SKM-1 (cell line): ENCODE data around the gene TCF7L1.
"Not testable (repeated sequence)": the region's sequence is repeated elsewhere in the genome, so short reads cannot be mapped to it uniquely, and the experiment has no call there.

Experiments used
- DNase-seq: peaks from one replicate; lab custom pipeline; 2025; ENCODE audit not compliant: unreplicated experiment; lab: John Stamatoyannopoulos, UW

TCF7L1 gene

DNA sequence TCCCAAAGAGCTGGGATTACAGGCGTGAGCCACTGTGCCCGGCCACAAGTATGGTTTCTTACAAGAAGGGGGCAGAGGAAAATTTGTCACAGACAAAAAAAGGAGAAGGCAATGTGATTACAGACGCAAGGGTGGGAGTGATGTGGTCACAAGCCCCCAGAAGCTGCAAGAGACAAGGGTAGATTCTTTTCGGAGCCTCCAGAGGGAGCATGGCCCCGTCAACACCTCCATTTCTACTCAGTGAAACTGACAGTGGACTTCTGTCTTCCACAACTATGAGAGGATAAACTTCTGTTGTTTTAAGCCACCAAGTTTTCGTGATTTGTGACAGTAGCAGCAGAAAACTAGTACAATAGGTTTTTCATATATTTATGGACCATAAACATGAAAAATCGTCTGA lies 2.1 kb upstream of the TCF7L1 start:
- DNase-seq = no peak

DNA sequence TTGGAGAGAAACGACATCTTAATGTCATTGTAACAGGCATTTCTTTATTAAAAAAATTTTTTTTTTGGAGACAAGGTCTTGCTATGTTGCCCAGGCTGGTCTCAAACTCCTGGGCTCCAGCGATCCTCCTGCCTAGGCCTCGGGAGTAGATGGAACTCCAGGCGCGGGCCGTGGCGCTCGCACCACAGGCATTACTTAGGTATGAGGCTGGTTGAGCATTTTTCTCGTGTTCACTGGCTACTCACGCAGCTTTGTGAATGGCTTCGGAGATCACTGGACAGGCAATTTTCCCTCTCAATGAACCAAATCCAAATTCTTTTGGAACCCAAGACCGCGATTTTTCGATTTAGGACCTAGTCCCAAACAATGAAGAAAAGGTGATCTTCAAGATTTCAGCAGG lies 795 bp upstream of the TCF7L1 start:
- DNase-seq = no peak

DNA sequence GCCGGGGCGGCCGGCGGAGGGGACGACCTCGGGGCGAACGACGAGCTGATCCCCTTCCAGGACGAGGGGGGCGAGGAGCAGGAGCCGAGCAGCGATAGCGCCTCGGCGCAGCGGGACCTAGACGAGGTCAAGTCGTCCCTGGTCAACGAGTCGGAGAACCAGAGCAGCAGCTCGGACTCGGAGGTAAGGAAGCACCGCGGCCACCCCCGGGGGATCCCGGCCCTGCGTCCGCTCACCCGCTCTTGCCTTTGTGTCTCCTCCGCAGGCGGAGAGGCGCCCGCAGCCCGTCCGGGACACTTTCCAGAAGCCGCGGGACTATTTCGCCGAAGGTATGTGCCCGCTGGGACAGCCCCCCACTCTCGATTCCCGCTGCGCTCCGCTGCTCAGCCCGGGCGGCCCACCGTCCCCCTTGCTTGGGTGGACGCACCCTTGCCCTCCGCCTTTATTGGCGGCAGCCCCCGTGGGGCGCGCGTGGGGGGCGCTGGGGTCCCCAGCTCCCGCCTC lies 611 bp downstream of the TCF7L1 start:
- no peak for DNase-seq

DNA sequence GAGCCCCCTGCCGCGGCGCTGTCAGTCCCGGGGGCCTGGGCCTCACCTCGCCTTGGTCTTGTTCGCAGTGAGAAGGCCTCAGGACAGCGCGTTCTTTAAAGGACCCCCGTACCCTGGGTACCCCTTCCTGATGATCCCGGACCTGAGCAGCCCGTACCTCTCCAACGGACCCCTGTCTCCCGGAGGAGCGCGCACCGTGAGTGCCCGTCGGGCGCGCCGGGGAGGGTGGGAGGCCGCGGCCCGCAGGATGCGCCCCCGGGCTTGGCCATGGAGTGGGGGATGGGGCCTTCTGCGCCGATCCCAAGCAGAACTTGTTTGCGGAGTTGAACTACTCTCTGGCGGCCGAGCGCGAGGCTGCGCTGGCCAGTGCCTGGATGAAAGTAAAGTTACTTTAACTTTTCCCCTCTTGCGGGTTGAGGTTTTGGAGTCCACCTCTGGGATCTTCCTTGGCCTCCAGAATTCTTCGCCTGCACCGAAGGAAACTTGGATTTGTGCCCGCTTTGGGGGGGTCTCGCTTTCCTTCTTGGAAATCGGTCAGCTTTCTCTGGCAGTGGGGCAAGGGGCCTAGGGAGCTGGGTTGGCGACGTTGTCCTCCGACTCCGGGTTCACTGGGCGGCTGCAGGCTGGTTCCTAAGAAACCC lies 1.2 kb downstream of the TCF7L1 start:
- DNase-seq = no peak

DNA sequence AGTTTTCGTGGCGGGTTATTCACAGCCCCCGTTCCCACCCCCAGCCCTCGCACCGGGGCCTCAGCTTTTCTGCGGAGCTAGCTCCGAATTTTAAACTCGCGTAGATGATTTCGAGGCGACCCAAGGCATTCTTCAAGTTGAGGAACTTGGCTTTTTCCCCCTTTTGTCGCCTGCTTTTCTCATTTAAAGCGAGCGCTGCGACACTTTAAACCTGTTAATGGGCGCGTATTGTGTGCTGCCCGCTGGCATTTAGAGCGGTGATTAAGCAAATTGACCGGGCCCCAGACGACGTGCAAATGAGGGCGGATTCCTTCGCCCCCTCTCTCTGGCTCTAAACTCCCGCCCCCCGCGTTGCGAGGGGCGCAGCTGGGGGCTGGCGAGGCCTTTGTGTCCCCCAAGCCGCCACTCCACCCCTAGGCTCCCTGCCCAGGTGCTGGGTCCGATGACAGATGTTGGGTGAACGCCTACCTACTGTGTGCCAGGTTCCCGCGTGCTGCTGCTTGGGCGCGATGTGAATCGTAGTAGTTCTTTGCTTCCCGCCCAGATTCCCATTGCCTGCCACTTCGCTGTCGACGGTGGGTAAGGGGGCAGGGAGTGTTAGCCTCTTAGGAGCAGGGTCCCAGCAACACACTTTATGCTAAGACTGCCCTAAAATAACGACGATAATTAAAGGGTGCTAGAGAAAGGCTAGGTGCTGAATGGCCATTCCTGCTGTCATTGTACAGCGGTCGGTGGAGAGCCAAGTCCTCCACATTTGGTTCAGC lies 1.9 kb downstream of the TCF7L1 start:
- DNase-seq = no peak

DNA sequence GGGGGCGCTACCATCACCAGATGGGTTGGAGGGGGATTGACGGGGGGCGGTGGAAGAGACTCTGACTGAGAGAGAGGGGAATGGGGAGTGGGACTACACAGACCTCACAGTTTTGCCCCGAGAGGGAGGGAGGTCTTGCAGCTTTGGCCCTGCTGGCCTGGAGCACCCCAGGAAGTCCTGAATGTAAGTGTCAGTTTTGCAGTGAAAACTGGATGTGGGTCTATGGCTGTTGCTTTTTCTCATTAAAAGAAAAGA lies 2.4 kb downstream of the TCF7L1 start:
- DNase-seq = no peak

DNA sequence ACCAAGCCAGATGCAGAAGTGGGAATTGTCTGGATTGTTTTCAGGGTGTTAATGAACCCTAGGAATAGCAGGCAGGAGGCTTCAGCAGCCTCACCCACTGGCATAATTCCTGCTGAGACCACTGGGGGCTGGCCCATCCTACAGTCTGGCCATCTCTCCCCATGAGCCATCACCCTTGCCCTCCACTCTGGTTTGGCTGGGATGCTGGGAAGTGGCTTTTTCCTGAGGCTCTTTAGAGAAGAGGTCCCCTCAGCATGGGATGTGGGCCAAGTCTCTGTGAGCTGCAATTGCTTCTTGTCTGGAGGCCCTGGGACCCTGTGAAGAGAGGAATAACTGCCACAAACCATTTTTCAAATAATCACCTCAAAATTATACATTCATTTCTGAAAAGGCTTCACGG lies 4.0 kb downstream of the TCF7L1 start:
- no peak for DNase-seq

DNA sequence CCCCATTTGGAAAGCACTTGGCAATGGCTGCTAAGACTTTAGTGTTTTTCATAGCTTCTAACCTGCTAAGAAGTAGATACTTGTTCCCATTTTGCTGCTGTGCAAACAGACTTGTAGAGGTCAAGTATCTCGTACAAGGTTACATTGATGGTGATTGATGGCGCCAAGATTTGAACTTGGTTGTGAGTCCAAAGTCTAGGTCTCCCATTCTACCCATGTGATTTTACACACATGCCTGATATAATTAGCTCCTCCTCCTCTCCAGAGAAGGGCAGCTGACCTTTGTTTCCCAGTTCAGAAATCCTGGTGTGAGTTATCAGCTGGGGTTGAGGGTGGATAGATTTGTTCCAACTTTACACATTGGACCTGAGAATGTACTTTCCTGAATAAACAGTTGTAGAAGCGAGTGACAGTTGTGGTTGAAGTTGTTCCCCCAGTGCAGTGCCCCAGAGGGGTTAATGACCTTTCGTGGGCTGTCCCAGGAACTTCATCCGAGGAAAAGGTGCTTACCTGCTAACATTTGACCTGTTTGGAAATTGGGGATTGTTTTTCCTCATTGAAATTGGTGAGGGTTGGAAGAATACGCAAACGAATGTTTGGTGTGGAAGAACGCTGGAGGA lies 10.4 kb downstream of the TCF7L1 start:
- DNase-seq = no peak

DNA sequence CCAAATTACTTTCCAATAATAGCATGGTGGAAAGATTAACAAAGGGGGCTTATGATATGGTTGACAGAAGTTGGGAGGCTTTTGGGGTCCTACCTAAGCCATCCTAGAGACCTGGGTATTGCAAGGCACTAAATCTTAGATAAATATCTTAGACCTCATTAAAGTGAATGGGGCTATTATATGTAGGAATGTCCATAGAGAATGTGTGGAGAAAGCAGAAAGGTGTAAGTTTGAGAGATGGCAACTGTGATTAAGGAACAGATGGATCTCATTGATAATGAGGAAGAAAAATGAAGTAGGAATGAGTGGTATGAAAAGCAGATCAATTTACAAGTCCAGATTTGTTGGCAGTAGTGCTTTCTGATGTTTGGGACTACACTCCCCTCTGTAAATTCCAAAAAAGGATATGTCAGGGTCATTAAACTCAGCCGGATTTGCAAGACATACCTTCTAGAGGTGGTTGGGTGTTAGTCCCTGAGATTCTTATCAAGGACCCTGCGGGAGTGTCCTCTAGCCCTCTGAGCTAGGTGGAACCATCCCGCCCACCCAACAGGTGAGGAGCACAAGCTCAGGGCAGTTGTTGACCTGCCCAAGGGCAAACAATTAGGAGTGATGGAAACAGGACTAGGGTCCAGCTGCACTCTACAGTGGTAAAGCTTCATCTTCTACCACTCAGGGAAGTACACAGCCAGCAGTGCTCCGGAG lies 12.1 kb downstream of the TCF7L1 start:
- no peak for DNase-seq

DNA sequence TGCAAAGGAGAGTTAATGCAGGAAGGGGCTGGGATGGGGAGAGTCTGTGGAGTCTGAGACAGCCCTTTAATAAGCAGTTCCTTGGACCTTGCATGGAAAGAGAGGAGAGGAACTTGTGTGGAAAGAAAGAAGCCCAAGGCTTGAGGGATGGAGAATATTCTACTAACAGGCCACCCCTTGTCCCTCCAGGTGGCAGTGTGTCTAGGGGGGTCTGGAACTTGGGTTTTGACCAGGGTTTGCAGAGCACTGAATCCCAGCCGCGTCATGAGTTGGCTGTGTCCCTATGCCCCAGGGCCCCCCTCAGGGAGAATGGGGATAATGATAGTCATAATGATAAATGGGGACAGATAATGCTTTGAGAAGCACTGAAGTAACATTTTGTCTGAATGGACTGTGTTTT lies 15.0 kb downstream of the TCF7L1 start:
- no peak for DNase-seq

DNA sequence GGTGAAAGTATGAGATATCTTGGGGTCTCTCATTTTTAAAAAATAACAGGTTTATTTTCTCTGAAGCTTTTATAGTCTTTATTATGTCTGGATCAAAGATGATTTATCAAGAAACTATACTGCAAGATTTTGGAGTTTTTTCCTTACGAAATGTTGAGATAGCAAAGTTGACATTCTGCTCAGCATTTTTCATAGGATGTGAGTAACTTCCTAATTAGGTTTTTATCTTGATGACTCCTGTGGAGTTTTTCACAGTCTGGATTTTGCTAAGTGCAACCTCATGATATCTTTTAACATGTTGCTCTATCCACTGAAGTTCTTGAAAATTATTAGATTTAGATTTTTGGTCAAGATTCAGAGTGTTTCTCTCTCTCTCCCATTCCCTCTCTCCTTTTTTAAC lies 17.8 kb downstream of the TCF7L1 start:
- no peak for DNase-seq

DNA sequence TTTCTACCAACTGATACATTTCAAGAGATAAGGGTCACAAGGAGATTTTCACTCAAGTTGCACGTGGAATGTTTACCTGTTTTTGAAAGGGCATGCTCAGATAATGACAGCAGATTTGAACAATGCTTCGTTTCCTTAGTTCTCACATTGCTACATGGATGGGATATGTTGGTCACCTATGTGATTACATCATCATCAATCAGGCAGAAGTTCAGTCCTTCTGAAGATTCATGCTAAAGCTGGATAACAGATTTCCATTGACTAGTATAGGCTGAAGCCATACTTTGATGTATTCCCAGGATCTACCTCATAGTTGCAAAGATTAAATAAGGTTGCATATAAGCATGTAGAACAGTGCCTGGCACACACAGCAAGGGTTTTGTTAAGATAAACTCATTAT lies 19.7 kb downstream of the TCF7L1 start:
- DNase-seq = no peak

DNA sequence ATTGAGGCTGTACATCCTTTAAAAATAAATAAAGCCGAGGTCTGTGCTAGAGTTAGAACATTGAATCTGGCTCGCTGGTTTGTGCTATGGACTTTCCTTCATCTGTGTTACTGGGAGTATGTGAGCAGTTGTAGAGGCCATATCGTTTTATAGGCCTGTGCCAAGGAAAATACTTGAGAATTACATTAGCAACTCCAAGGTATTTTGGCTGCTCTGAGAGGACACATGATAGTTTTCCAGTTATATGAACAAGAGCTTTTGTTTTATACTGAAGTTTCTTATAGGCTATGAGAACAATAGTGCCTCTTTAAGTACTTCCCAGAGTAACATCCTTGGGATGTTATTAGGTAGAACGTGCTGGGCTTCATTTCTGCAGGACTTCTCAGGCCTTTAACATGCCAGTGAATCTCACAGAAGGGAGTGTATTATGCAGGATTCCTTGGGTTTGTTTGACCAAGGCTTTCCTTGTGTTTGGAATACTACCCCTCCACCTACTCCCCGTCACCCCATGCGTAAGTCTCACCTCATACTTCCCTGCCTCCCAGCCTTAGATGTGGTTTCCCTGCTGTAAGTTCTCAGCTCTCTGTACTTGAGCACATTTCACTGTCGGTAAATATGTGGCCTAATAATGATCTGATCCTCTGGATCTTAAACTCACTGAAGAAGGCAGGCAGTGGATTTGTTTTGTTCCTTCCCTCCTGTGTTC lies 21.0 kb downstream of the TCF7L1 start:
- DNase-seq = no peak

DNA sequence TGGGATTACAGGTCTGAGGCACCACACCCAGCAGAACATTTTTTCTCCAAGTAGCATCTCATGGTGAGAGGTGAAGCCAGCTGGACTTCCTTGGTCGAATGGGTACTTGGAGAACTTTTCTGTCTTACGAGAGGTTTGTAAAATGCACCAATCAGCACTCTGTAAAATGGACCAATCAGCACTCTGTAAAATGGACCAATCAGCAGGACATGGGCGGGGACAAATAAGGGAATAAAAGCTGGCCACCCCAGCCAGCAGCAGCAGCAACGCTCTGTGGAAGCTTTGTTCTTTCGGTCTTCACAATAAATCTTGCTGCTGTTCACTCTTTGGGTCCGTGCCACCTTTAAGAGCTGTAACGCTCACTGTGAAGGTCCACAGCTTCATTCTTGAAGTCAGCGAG lies 21.9 kb downstream of the TCF7L1 start:
- not testable (repeated sequence) for DNase-seq

DNA sequence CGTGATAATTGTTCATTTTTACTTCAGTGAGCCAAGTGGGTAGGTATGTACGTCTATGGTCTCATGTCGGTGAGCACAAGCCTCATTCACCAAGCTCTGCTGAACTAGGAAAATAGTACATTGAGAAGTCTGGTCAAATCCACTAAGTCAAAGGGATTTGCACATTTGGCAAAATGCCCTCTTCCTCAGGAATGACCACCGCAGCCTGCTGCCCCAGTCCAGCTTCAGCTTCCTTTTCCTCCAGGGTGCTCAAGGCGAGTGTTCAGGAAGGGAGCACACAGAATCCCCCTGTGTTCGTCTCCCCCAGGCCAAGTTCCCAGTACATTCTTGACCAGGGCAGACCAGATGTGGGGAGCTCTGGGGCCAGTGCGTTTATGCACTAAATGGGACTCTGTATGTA lies 23.0 kb downstream of the TCF7L1 start:
- DNase-seq = no peak

DNA sequence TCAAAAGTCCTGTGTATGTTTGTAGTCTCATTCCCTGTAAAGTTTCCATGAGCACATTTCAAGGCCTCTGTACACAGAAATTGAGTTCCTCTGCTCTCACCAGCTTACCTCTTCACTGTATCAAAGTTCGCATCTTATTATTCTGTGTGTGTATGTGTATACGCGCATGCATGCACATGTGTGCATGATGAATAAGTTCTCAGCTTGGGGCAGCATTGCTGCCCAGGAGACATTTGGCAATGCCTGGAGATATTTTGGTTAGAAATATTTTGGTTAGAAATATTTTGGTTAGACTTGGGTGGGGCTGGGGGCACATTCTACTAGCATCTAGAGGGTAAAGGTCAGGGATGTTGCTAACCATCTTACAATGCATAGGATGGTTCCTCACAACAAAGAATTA lies 23.4 kb downstream of the TCF7L1 start:
- no peak for DNase-seq

DNA sequence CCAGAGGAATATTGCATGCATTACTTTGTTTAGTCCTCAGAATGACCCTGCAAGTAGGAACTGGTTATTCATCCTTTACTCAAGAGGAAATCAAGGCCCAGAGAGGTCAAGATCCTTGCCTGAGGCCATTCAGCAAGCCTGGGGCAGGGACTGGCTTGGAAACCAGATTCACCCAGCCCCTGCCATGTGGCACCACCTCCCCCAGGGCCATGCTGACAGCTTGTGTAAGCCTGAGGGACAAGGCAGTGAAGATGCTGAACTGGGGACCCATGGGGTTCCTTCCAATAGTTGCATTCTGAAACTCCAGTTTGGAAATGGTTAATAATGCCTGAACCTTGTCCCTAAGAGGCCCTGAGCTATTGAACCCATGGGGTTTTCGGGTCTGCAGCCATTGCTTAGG lies 24.2 kb downstream of the TCF7L1 start:
- DNase-seq = no peak

DNA sequence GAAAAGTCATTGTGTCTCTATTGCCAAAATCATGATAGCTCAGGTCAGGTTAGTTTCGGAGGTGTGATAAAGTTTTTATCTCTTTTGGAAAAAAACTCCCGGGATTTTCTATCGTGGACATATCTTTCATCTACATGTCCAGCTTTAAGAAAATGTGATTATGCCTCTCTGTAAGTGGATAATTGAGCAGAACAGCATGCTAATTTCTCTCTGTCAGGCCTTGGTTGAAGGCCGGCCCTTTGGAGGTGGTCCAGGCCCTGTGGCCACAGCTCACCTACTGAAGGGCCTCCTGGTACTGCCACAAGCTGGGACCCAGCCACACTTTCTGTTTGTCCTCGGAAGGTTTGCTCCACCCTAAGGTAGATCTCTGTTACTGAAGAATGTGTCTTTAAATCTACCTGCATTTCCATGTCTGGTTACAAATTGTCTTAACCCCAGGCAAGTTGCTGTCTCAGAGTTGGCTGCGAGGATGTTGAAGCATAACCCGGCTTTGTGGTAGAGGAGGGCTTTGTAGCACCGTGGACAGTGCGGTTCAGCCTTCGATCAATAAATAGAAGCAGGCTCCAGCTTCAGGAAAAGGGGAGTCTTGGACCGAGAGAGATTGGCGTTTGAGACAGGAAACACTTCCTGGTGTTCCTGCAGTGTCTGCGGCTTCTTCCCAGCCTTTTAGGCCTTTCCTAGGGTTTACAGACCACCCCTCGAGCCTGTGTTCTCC lies 25.5 kb downstream of the TCF7L1 start:
- no peak for DNase-seq

DNA sequence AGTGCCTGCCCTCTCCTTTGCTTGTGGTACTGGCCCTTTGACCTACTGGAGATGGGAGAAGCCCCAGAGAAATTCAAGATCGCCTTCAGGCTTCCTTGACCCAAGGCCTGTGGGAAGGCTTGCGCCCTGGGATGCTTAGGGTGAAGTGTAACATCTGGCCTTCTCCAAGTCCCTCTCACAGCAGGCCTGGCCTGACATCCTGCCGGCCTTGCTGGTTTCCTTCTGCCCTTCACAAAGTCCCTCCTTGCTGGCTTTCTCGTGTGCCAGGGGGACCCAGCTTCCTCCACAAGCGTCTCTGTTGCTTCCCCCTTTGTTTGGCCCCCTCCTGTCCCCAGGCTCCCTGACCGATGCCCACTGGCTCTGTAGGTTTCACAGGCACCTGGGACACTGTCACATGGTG lies 26.4 kb downstream of the TCF7L1 start:
- DNase-seq = no peak
